Measurements from ENCODE around the gene DCC. TPM values are rescaled to one million over a fixed set of nuclear protein-coding genes. Genes with fewer than 3 reads are reported as not detected.

Gene DCC
- total and polyA plus RNA-seq, 12 donors: under 0.01 to 0.89 (median 0.09) TPM; not detected in 8

GRCh38 chr18:53147472-53147871, 807.5 kb downstream of the DCC start:
- ATAC-seq (no peak), DNase-seq (no peak)
- H3K4me1 ChIP-seq: no peaks in the 10 kb centered on the region
- H3K27ac ChIP-seq: no peak overlapping the region
- H3K4me3 ChIP-seq: no peak overlapping the region
- H3K36me3 ChIP-seq: no peaks in the 10 kb centered on the region
- no peaks in the 10 kb centered on the region for H3K9me3 ChIP-seq
- no peak for TF ChIP-seq CTCF (IDR thresholded peaks at IDR 0.05)
- intact Hi-C loops (cut with DNase I): no loop called here
- H3K27me3 ChIP-seq: no peaks in the 10 kb centered on the region

GRCh38 chr18:53148123-53148522, 808.1 kb downstream of the DCC start:
- DNase-seq (no peak), ATAC-seq (no peak)
- H3K27ac ChIP-seq: no peak overlapping the region
- H3K4me1 ChIP-seq: no peaks in the 10 kb centered on the region
- H3K4me3 ChIP-seq: no peak overlapping the region
- H3K27me3 ChIP-seq: no peaks in the 10 kb centered on the region
- H3K36me3 ChIP-seq: no peaks in the 10 kb centered on the region
- 50 to 54% methylated on average over 5 of the region's 5 CpGs for WGBS, 2 donors
- TF ChIP-seq CTCF (IDR thresholded peaks at IDR 0.05): no peak
- H3K9me3 ChIP-seq: no peaks in the 10 kb centered on the region
- intact Hi-C loops (cut with DNase I): no loop called here

- Histone ChIP-seq H3K4me3 (no peak overlapping the region), H3K36me3 (no peaks in the 10 kb centered on the region), H3K9me3 (no peaks in the 10 kb centered on the region), H3K27ac (no peak overlapping the region), H3K27me3 (peaks cover 0 to 5% (median 0%) of the 10 kb centered on the region in 7 donors), H3K4me1 (no peaks in the 10 kb centered on the region)
- 79 to 91% methylated on average over 2 of the region's 2 CpGs for WGBS, 2 donors
- DNase-seq (no peak), ATAC-seq (no peak)
- intact Hi-C loops (cut with DNase I): no loop called here
- TF ChIP-seq CTCF (IDR thresholded peaks at IDR 0.05): no peak
Observed at GRCh38 chr18:53152476-53152875, 812.5 kb downstream of the DCC start.

GRCh38 chr18:53153281-53153680, 813.3 kb downstream of the DCC start:
- H3K27ac ChIP-seq: no peak overlapping the region
- intact Hi-C loops (cut with DNase I): no loop called here
- H3K4me1 ChIP-seq: no peaks in the 10 kb centered on the region
- H3K4me3 ChIP-seq: no peak overlapping the region
- DNase-seq (no peak), ATAC-seq (no peak)
- H3K27me3 ChIP-seq: peaks cover 0 to 5% (median 0%) of the 10 kb centered on the region in 7 donors
- 23% methylated on average over 4 of the region's 4 CpGs for WGBS, 2 donors
- TF ChIP-seq CTCF (IDR thresholded peaks at IDR 0.05): peak in 3 of 9 donors; percentile 9 to 28 (median 23)
- H3K36me3 ChIP-seq: no peaks in the 10 kb centered on the region
- H3K9me3 ChIP-seq: no peaks in the 10 kb centered on the region
